Peyer's patch (tissue), 4 donors: Measurements from ENCODE around the gene FAM174C.

ENCODE experiments used
- CTCF ChIP-seq, 6 experiments: fragments of 450-650 bp in 4 of 6; fragments of 200-600 bp in 2 of 6; sonication (generic) in 1 of 6; IDR thresholded peaks; one replicate each; pipeline ENCODE4 v1.5.1; 2017 to 2019; ENCODE audit warnings: antibody characterized with exemption in 6 of 6, mild to moderate bottlenecking in 3 of 6, moderate library complexity in 1 of 6
- POLR2A ChIP-seq, 2 donors: fragments of 450-650 bp; IDR thresholded peaks; one replicate each; pipeline ENCODE4 v1.5.1; 2017; ENCODE audit warnings: antibody characterized with exemption in 2 of 2, mild to moderate bottlenecking in 2 of 2, moderate library complexity in 2 of 2

- TF ChIP-seq CTCF (IDR thresholded peaks at IDR 0.05) (no peak), POLR2A (IDR thresholded peaks at IDR 0.05) (no peak)
Observed at GRCh38 chr19:1289686-1290025, 14.3 kb downstream of the FAM174C start.
